Subcutaneous abdominal adipose tissue (tissue), 5 donors: ENCODE measurements around the gene HMGN1.

Experiments used
- H3K27ac ChIP-seq: one replicate; pipeline ENCODE4 v1.7.0; 2013; ENCODE audit warnings: low read depth, mild to moderate bottlenecking, inconsistent platforms, low read length, moderate library complexity
- H3K27me3 ChIP-seq, 5 donors: one replicate each; pipeline ENCODE4 v1.7.0; 2013; ENCODE audit warnings: low read length in 5 of 5, inconsistent platforms in 1 of 5; ENCODE audit not compliant: control insufficient read depth in 5 of 5, insufficient read depth in 4 of 5
- H3K36me3 ChIP-seq, 5 donors: one replicate each; pipeline ENCODE4 v1.7.0; 2013; ENCODE audit warnings: low read length in 5 of 5; ENCODE audit not compliant: control insufficient read depth in 5 of 5, insufficient read depth in 5 of 5
- H3K4me1 ChIP-seq, 5 donors: one replicate each; pipeline ENCODE4 v1.7.0; 2013; ENCODE audit warnings: low read length in 5 of 5, mild to moderate bottlenecking in 3 of 5, moderate library complexity in 1 of 5; ENCODE audit not compliant: control insufficient read depth in 5 of 5, insufficient read depth in 5 of 5
- H3K4me3 ChIP-seq, 5 donors: one replicate each; pipeline ENCODE4 v1.7.0; 2013; ENCODE audit warnings: low read length in 5 of 5, low read depth in 1 of 5
- H3K9ac ChIP-seq, 5 donors: one replicate each; pipeline ENCODE4 v1.7.0; 2013; ENCODE audit warnings: low read length in 5 of 5, mild to moderate bottlenecking in 4 of 5, moderate library complexity in 3 of 5
- H3K9me3 ChIP-seq, 5 donors: one replicate each; pipeline ENCODE4 v1.7.0; 2013; ENCODE audit warnings: low read length in 5 of 5; ENCODE audit not compliant: control insufficient read depth in 5 of 5
- donor health status: healthy.
- donor health status: healthy.
- donor health status: healthy.
- donor health status: healthy.
- donor health status: healthy.

Gene HMGN1

DNA sequence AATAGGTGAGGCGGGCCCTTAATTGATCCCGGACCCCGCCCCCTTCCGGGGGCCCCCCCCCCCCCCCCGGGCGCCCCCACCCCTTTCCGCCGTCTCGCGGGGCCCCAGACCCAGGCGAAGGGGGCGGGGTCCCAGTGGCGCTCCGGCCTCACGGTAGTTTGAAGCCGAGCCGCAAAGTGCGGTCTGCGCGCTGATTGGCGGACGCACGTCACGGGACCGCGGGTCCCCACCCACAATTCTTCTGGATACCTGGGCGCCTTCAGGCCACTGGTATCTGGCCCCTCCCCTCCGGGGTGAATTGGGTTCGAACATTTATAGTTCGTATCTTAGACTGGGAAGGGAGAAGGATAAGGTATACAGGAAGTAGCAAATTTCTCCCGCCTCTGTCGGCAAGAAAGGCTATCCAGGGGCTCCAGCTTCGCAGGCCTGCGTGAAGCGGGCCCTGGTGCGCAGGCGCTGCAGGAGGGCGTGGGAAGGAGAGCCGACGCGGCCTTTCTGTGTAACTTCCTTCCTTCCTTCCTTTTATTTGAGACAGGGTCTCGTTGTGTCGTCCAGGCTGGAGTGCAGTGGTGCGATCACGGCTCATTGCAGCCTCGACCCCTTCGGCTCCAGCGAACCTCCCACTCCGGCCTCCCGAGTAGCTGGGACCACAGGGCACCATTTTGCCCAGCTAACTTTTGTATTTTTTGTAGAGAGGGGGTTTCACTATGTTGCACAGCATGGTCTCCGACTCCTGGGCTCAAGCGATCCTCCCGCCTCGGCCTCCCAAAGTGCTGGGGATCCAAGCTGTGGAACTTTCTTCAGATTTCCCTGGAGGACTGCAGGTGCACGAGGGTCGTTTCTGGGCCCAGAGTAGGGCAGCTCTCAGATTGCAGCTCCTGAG is 564 bp upstream of the HMGN1 start:
- Histone ChIP-seq H3K36me3 (peaks cover 0 to 2% (median 0%) of the 10 kb centered on the region in 5 donors), H3K27ac (peak overlapping the region; percentile 62), H3K9ac (peak overlapping the region; percentile 40 to 84 (median 59))

DNA sequence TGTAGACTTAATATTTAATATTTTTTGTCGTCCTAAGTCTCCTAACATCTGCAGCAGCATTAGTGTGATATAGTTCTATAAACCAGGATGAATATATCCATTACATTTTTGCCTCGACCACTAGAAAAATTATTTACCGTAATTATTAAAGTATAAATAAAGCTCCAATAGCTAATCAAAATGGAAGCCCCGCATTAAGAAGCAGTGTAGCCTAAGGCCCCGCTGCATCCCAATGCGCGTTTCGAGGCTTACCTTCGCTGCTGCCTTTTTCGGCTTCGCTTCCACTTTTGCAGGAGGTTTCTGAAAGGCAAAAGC is 891 bp downstream of the HMGN1 start:
- Histone ChIP-seq H3K4me1 (peaks cover 5 to 26% (median 18%) of the 10 kb centered on the region in 5 donors), H3K36me3 (peaks cover 7 to 11% (median 9%) of the 10 kb centered on the region in 5 donors), H3K9ac (peak overlapping the region; percentile 3 to 89 (median 86)), H3K27ac (peak overlapping the region; percentile 68), H3K4me3 (peak overlapping the region; percentile 71 to 98 (median 79)), H3K9me3 (no peaks in the 10 kb centered on the region), H3K27me3 (peaks cover 0 to 2% (median 0%) of the 10 kb centered on the region in 5 donors)

More for the DNA sequence above, 564 bp upstream of the HMGN1 start:
- Histone ChIP-seq H3K4me3 (peak overlapping the region; percentile 82 to 88 (median 84)), H3K4me1 (peaks cover 5 to 26% (median 18%) of the 10 kb centered on the region in 5 donors), H3K27me3 (peaks cover 0 to 2% (median 0%) of the 10 kb centered on the region in 5 donors), H3K9me3 (no peaks in the 10 kb centered on the region)

DNA sequence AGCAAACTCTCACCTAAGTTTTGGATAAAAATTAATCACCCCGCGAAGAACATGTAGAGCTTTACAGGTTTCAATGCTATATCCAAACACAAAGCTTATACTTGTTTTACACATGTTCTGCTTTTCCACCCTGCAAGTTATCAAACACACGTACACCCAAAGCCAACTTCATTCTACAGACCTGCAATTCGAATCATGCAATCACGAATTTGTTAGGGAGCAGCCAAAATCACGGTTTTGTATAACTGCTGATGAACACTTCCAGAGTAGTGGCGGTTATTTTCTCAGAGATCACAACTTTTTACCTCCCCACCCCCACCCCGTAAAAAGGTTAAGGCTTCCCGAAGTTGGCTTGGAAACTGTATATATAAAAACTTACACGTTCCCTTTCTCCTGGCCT is 1.4 kb downstream of the HMGN1 start:
- Histone ChIP-seq H3K36me3 (peaks cover 7 to 11% (median 9%) of the 10 kb centered on the region in 5 donors), H3K9ac (peak overlapping the region in 4 of 5 donors; percentile 75 to 89 (median 87)), H3K27me3 (peaks cover 0 to 2% (median 0%) of the 10 kb centered on the region in 5 donors), H3K4me3 (peak overlapping the region; percentile 71 to 98 (median 79)), H3K27ac (peak overlapping the region; percentile 17), H3K4me1 (peaks cover 5 to 26% (median 18%) of the 10 kb centered on the region in 5 donors), H3K9me3 (no peaks in the 10 kb centered on the region)

DNA sequence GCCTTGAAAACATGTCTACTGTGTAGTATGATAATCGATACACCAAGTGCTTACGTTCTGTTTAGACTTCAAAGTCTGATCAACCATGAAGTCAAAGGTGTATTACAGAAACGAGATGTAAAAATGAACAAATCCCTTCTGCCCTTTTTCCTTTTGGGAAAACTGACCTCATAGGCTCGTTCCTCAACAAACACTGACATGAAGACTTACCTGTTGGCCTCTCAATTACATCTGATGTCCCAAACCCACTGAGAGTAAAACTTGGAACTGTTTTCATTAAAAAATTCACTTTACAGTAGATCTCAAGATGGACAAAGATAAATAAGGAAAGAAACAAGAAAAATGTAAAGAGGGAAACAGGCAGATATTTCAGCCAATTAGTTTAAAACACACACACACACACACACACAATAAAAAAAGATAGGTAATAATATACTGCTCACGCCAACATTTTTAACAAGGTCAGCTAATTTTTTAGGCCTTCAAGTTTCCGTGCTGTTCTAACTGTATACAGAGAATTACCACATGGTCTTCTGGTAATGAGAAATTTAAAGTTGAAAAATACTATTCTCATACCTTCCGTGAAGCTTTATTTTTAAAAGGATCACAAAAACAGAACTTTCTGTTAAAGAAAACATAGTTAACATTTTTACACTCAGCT is 2.1 kb downstream of the HMGN1 start:
- Histone ChIP-seq H3K9me3 (no peaks in the 10 kb centered on the region), H3K4me3 (no peak overlapping the region), H3K36me3 (peaks cover 8 to 11% (median 10%) of the 10 kb centered on the region in 5 donors), H3K27ac (no peak overlapping the region), H3K27me3 (peaks cover 0 to 2% (median 0%) of the 10 kb centered on the region in 5 donors), H3K9ac (peak overlapping the region in 1 of 5 donors; percentile 31), H3K4me1 (peaks cover 5 to 26% (median 18%) of the 10 kb centered on the region in 5 donors)

DNA sequence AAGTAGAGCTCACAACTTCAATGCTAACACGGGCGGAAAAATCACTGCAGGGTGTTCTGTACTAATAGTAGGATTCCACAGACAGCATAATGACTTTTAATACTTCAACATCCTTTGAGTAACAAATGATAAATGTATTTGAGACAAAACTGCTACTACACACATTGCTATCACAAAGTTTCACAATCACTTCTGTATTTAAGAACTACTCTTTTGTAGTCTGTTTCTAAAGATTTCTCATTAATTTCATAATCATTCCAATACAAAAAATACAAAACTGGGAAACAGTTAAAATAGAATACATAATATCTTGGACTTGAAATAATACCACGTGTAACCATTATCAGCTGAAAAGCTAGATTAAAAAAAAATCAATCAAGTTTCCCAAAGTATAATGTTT is 2.7 kb downstream of the HMGN1 start:
- H3K36me3 ChIP-seq = peaks cover 13 to 16% (median 14%) of the 10 kb centered on the region in 5 donors
- H3K4me1 ChIP-seq = peaks cover 5 to 26% (median 18%) of the 10 kb centered on the region in 5 donors
- H3K9me3 ChIP-seq = no peaks in the 10 kb centered on the region
- no peak overlapping the region for H3K9ac ChIP-seq
- H3K27ac ChIP-seq = no peak overlapping the region
- no peak overlapping the region for H3K4me3 ChIP-seq
- H3K27me3 ChIP-seq = peaks cover 0 to 2% (median 0%) of the 10 kb centered on the region in 5 donors

DNA sequence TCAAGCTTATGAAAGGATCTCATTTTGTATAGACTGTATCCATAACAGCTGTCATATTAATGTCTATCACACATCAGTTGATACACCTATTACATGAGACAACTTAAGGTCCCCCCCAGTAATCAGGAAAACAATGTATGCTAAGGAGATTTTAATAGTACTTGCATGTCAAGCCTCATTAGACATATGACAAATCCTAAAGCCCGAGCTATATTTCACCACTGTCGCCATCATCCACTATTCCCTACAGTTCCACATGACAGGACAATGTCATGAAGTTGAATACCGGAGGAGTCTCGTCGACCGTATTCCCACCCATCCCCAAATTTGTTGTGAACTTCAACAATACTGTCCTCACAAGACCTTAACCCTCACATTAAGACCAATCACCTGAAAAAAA is 3.4 kb downstream of the HMGN1 start:
- Histone ChIP-seq H3K27ac (no peak overlapping the region), H3K4me1 (peaks cover 5 to 26% (median 18%) of the 10 kb centered on the region in 5 donors)

DNA sequence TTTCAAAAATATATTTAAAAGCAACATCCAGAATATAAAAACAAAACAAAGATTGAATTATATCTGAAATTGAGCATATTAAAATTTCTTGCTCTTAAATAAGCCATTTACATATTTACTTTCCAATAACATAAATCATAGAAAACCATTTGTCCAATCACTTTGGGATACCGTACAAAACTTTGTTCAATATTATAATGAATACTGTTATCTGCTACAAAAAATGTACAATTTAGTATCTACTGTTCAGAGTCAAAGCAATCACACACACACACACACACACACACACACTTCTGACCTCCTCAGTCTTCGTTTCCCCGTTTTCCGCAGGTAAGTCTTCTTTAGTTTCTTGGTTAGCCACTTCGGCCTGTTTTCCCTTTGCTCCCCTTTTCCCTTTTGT is 4.0 kb downstream of the HMGN1 start:
- H3K4me1 ChIP-seq = peaks cover 5 to 21% (median 15%) of the 10 kb centered on the region in 5 donors
- peaks cover 0 to 2% (median 0%) of the 10 kb centered on the region in 5 donors for H3K27me3 ChIP-seq
- peaks cover 13 to 22% (median 15%) of the 10 kb centered on the region in 5 donors for H3K36me3 ChIP-seq
- no peaks in the 10 kb centered on the region for H3K9me3 ChIP-seq
- no peak overlapping the region for H3K4me3 ChIP-seq
- no peak overlapping the region for H3K27ac ChIP-seq
- no peak overlapping the region for H3K9ac ChIP-seq

More for the DNA sequence above, 3.4 kb downstream of the HMGN1 start:
- Histone ChIP-seq H3K9me3 (no peaks in the 10 kb centered on the region), H3K36me3 (peaks cover 13 to 22% (median 15%) of the 10 kb centered on the region in 5 donors), H3K27me3 (peaks cover 0 to 2% (median 0%) of the 10 kb centered on the region in 5 donors), H3K4me3 (no peak overlapping the region), H3K9ac (no peak overlapping the region)

DNA sequence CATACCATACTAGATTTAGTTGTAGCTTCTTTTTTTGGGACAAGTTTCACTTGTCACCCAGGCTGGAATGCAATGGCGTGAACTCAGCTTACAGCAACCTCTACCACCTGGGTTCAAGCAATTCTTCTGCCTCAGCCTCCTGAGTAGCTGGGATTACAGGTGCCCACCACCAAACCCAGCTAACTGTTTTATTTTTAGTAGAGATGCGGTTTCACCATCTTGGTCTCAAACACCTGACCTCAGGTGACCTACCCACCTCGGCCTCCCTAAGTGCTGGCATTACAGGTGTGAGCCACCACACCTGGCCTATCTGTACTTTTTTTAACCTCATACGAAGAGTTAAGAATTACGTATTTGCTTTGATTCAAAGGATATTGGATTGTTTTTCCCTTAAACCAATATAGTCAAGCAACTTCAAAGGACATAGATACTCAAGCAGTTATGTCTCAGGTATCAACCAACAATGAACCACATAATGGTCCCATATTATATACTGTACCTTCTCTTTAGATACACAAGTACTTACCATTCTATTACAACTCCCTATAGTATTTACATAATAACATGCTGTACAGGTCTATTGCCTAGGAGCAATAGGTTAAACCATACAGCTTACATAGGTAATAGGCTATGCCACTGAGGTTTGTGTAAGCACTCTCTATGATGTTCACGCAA is 7.5 kb downstream of the HMGN1 start:
- H3K9me3 ChIP-seq = no peaks in the 10 kb centered on the region
- H3K27me3 ChIP-seq = no peaks in the 10 kb centered on the region
- no peak overlapping the region for H3K27ac ChIP-seq
- peaks cover 13 to 22% (median 15%) of the 10 kb centered on the region in 5 donors for H3K36me3 ChIP-seq
- H3K4me3 ChIP-seq = no peak overlapping the region
- no peaks in the 10 kb centered on the region for H3K4me1 ChIP-seq
- H3K9ac ChIP-seq = no peak overlapping the region

DNA sequence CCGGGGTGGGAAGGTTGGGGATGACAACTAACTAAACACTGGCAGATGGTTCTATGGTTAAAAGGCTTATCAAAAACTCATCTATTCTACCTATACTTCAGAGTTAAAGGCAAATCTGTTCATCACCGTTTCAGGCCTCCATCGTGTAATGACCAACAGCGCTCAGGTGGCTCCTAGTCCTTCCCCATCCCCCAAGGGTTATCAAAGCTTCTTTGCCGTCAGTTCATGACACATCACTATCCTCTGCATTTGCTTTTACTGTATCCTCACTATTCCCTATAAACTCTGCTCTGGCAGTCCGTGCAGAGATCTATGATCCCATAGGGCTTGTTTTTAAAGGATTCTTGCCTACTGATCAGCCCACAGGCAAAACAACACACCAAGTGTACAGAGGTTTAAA is 8.2 kb downstream of the HMGN1 start:
- Histone ChIP-seq H3K36me3 (peaks cover 13 to 22% (median 15%) of the 10 kb centered on the region in 5 donors), H3K4me1 (no peaks in the 10 kb centered on the region), H3K27me3 (no peaks in the 10 kb centered on the region)

More for the DNA sequence above, 8.2 kb downstream of the HMGN1 start:
- Histone ChIP-seq H3K9ac (no peak overlapping the region), H3K27ac (no peak overlapping the region), H3K9me3 (no peaks in the 10 kb centered on the region), H3K4me3 (no peak overlapping the region)
